SJCRH30 (cell line): ENCODE data around the gene VPS37B. TPM values are rescaled to one million over a fixed set of nuclear protein-coding genes. Genes with fewer than 3 reads are reported as not detected.
A peak's percentile ranks its signal among the peaks of the same experiment; 100 is the strongest.
"Not testable (repeated sequence)": the region's sequence is repeated elsewhere in the genome, so short reads cannot be mapped to it uniquely, and the experiment has no call there.

ENCODE experiments used
- DNase-seq, 2 experiments: peaks; one replicate each; pipeline ENCODE4 v3.0.0-alpha.2; 2015 to 2020
- H3K27ac ChIP-seq: fragments of 250-450 bp; sonication (Bioruptor Pico); 2 replicates; pipeline ENCODE4 v1.5.1; 2020; ENCODE audit warnings: mild to moderate bottlenecking, moderate library complexity
- H3K27me3 ChIP-seq: fragments of 250-450 bp; sonication (Bioruptor Pico); 2 replicates; pipeline ENCODE4 v1.5.1; 2020; ENCODE audit warnings: mild to moderate bottlenecking, moderate library complexity
- H3K36me3 ChIP-seq: fragments of 250-450 bp; sonication (Bioruptor Pico); 2 replicates; pipeline ENCODE4 v1.5.1; 2020; ENCODE audit warnings: mild to moderate bottlenecking, moderate library complexity
- H3K4me1 ChIP-seq: fragments of 250-450 bp; sonication (Bioruptor Pico); 2 replicates; pipeline ENCODE4 v1.5.1; 2020; ENCODE audit warnings: mild to moderate bottlenecking, moderate library complexity
- H3K4me3 ChIP-seq: fragments of 250-450 bp; sonication (Bioruptor Pico); 2 replicates; pipeline ENCODE4 v1.5.1; 2020; ENCODE audit warnings: mild to moderate bottlenecking, moderate library complexity
- H3K9me3 ChIP-seq: fragments of 250-450 bp; sonication (Bioruptor Pico); replicated peaks from 2 replicates; pipeline ENCODE4 v1.5.1; 2020; ENCODE audit warnings: mild to moderate bottlenecking, moderate library complexity
- total RNA-seq: library from RNA; depleted of rRNA; stranded (reverse); fragments of >200 nt; shearing (Covaris generic); gene quantifications from 2 replicates; pipeline ENCODE4 v1.2.3, GENCODE V29; 2014; rRNA removed

VPS37B gene, protein sequence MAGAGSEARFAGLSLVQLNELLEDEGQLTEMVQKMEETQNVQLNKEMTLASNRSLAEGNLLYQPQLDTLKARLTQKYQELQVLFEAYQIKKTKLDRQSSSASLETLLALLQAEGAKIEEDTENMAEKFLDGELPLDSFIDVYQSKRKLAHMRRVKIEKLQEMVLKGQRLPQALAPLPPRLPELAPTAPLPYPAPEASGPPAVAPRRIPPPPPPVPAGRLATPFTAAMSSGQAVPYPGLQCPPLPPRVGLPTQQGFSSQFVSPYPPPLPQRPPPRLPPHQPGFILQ
- 33.2 and 34.2 TPM in 2 replicates for total RNA-seq

DNA sequence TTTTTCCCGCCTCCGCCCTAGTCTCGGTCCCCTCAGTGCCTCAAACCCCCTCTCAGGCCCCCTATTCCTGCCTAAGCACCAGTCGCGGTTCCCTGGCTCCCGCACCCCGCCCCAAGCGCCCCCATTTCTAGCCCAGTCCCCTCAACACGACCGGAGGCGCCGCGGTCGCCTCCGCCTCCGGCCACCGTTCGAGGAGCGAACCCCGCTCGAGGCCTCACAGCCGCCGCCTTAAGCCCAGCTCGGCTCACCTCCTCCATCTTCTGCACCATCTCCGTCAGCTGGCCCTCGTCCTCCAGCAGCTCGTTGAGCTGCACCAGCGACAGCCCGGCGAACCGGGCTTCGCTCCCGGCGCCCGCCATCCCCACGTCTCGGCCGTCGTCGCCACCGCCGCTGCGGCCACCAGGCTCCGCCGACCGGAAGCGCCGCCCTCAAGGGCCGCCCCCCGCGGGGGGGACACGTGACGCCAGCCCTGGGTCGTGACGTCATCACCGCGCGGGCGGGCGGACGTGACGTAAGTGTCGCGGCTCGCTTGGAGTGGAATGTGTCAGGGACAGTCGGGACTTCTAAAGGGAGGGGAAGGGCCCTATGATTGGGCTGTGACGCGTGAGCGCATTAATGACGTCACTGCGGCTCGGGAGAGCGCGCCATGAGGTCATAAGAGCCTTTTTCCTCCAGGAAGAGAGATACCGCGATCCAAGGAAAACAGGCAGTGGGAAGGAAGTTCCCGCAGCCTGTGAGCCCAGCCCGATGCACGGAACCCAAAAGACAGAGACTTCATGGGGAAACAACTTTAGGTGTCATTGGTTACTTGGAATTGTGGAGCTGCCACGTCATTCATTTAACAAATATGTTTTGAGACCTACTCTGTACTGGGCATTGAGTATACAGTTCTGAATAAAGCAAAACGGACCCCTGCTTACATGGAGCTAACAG, at the start of gene VPS37B:
TSS of gene VPS37B (minus strand) at position 421 of the 933 bp plus-strand sequence. CDS start at position 359, 62 bp downstream.
- peaks cover 36% of the 10 kb centered on the region for H3K4me1 ChIP-seq
- H3K4me3 ChIP-seq: peak within 1 kb of the TSS; percentile 87
- peak; percentile 79 to 84 for DNase-seq
- H3K27me3 ChIP-seq: no peaks in the 10 kb centered on the region
- no peaks in the 10 kb centered on the region; the same call in 1 of the 2 replicates for H3K36me3 ChIP-seq
- H3K9me3 ChIP-seq: no peaks in the 10 kb centered on the region
- H3K27ac ChIP-seq: peak within 1 kb of the TSS; percentile 81

DNA sequence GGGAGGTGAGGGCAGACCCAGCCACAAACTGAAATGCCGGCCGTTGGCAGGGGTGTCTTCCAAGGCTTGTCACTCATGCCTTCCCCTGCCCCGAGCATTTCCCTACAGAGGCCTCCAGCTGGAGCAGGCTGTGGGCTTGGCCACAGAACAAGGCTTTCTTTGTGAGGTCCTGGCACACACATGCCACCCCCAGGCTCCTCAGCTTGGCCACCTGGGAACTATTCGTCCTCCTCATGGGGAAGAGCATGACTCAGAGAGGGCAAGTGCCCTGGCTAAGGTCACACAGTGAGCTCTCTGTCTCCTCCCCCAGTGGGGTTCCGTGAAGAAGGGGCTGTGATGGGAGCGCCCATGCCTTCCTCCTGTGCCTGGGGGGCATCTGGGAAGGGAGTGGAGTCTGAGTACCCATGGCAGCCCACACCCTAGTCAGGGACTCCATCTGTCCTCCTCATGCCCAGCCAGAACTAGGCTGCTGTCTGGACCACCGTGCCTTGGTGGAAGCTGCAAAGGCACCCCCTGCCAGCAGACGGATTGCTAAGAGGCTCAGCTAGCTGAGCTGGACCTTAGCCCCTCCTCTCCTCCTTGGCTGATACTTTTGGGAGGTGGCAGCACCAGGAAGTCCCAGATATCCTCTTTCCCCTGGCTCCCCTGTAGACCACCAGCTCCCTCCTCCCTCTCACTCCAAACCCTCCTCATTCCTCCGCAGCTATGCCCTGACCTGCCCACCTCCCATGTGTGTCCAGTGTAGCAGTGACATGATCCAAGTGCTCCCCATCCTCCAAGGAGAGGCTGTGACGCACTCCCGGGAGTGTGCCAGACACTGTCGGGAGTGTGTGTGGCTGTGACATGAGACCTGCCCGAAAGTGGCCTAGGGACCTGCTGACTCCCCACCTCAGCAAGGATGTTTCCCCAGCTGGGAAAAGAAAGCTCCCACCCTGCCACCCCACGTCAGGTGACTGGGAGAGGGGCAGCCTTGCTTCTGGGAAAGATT, 49.0 kb upstream of the VPS37B start:
- peak; percentile 73 to 79 for DNase-seq
- Histone ChIP-seq H3K4me1 (peaks cover 25% of the 10 kb centered on the region), H3K27ac (no peak overlapping the region), H3K36me3 (no peaks in the 10 kb centered on the region), H3K27me3 (no peaks in the 10 kb centered on the region), H3K4me3 (no peak overlapping the region), H3K9me3 (no peaks in the 10 kb centered on the region)

DNA sequence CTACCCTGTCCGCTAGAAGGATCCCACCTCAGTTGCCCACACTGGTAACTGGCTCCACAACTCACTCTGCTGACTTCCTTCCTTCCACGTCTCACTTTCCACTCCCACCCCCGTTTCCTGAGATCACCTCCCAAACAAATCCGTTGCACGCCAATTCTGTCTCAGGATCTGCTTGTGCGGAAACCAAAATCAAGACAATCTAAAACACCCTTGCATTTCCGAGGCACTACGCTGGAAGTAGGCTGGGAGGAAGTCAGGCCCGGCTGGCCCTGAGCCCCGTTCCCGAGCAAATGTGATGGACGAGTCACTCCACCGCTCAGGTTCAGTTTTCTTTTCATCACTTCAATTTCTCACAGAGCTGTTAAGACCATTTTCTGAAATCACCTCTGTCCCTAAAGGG, 47.3 kb upstream of the VPS37B start:
- Histone ChIP-seq H3K4me3 (no peak overlapping the region), H3K27me3 (no peaks in the 10 kb centered on the region), H3K27ac (no peak overlapping the region), H3K9me3 (no peaks in the 10 kb centered on the region), H3K4me1 (peaks cover 25% of the 10 kb centered on the region), H3K36me3 (no peaks in the 10 kb centered on the region)
- no peak for DNase-seq

DNA sequence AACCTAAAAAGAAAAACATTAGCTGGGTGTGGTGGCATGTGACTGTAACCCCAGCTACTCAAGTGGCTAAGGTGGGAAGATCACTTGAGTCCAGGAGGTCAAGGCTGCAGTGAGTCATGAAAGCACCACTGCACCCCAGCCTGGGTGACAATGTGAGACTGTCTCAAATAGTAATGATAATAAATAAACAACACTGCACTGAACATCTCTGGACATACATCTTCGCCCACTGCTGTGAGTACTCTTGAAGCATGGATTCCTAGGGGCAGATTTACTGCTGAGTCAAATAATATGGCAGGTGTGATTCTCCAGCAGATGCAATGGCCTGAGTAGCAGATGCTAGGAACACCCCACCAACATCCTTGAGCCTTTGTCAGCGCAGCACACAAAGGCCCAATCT, 46.7 kb upstream of the VPS37B start:
- Histone ChIP-seq H3K9me3 (no peaks in the 10 kb centered on the region), H3K27ac (no peak overlapping the region), H3K36me3 (no peaks in the 10 kb centered on the region), H3K4me1 (peaks cover 25% of the 10 kb centered on the region), H3K4me3 (no peak overlapping the region), H3K27me3 (no peaks in the 10 kb centered on the region)
- DNase-seq: peak in 1 of 2 experiments; percentile 19

DNA sequence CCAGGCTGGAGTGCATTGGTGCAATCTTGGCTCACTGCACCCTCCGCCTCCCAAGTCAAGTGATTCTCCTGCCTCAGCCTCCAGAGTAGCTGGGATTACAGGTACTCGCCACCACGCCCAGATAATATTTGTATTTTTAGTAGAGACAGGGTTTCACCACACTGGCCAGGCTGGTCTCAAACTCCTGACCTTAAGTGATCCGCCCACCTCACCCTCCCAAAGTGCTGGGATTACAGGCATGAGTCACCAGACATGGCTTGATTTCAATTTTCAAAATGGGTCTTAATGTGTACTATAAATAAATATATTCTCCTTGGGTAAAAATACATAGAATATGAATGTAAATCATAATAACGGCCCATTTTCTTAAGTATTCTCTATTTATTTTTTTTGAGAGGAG, 45.4 kb upstream of the VPS37B start:
- peaks cover 14% of the 10 kb centered on the region for H3K4me1 ChIP-seq
- not testable (repeated sequence) for H3K9me3 ChIP-seq, H3K27ac ChIP-seq, H3K27me3 ChIP-seq, H3K4me3 ChIP-seq, H3K36me3 ChIP-seq, DNase-seq

DNA sequence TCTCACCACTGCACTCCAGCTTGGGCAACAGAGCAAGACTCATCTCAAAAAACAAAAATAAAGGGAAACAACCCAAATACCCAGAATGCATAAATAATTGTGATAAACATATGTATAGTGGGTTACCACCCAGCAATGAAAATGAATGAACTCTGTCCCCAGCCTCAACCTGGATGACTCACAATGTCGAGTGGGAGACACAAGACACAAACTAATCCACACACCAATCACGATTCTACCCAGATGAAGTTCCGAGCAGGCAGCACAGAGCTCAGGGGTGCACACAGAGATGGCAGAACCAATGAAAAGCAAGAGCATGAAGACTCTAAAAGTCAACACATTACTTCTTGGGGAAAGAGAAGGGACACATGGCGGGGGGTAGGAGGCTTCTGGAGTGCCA, 43.2 kb upstream of the VPS37B start:
- Histone ChIP-seq H3K9me3 (no peaks in the 10 kb centered on the region), H3K27ac (no peak overlapping the region), H3K36me3 (no peaks in the 10 kb centered on the region)

DNA sequence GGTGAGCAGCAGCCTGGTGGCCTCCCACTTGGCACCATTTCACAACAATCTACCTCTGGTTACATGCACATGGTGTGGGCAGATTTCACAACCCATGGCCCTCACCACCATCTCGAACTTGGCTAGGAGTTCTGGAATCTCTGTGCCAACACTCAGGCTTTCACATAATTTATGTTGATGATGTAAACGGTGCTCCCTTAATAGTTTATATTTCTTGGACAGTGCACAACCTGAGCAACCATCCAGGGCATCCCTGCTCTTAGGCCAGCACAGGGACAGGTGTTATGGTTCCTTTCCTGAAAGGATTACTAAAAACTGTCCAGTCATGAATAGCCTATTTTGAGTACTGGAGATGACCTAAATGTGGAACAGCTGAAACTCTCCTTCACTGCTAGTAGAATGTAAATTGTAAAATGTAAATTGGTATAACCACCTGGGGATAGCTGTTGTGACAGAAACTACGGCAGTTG, 41.7 kb upstream of the VPS37B start:
- Histone ChIP-seq H3K36me3 (no peaks in the 10 kb centered on the region), H3K9me3 (no peaks in the 10 kb centered on the region), H3K4me3 (no peak overlapping the region), H3K27me3 (no peaks in the 10 kb centered on the region), H3K4me1 (peaks cover 8% of the 10 kb centered on the region; the same call in 1 of the 2 replicates), H3K27ac (no peak overlapping the region)
- DNase-seq: no peak

More for the DNA sequence above, 43.2 kb upstream of the VPS37B start:
- Histone ChIP-seq H3K4me1 (peaks cover 10% of the 10 kb centered on the region), H3K4me3 (no peak overlapping the region), H3K27me3 (no peaks in the 10 kb centered on the region)
- no peak for DNase-seq

DNA sequence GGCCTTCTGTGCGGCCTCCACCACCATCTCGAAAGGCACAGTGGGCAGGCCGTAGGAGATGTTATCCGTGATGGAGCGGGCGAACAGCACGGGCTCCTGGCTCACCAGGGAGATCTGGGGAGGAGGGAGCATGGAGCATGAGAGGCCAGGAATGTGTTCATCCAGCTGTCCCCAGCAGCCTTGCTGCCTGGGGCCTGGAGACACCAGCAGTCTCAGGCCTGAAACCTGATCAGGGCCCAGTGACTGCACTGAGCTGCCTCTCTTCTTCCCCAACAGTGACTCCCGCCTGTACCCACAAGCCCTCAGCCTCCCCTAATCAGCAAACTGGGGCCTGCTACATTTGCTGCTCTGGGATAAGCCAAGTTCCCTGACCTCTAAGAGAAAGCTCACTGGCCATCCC, 39.4 kb upstream of the VPS37B start:
- H3K36me3 ChIP-seq: no peaks in the 10 kb centered on the region
- no peaks in the 10 kb centered on the region for H3K9me3 ChIP-seq
- no peak overlapping the region for H3K4me3 ChIP-seq
- H3K27me3 ChIP-seq: no peaks in the 10 kb centered on the region
- H3K27ac ChIP-seq: peak overlapping the region; percentile 44
- peaks cover 8% of the 10 kb centered on the region; the same call in 1 of the 2 replicates for H3K4me1 ChIP-seq
- peak; percentile 85 to 92 for DNase-seq

DNA sequence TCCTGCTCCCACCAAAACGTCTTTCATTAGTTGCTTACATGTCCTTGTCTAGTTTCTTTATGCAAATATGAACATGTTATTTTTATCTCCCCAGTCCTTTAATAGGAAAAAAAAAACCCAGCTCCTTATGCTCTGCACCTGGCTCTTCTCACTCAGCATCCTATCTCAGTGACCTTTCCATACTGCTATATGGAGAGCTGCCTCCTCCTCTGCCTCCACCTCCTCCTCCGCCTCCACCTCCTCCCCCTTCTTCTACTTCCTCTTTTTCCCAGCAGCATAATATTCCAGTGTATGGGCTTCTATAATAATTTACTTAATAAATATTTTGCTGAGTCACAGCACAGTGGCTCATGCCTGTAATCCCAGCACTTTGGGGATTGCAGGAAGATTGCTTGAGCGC, 38.8 kb upstream of the VPS37B start:
- H3K4me3 ChIP-seq: no peak overlapping the region
- no peaks in the 10 kb centered on the region for H3K36me3 ChIP-seq
- H3K9me3 ChIP-seq: no peaks in the 10 kb centered on the region
- H3K4me1 ChIP-seq: peaks cover 12% of the 10 kb centered on the region; the same call in 1 of the 2 replicates
- H3K27me3 ChIP-seq: no peaks in the 10 kb centered on the region
- peak overlapping the region; percentile 44 for H3K27ac ChIP-seq
- DNase-seq: no peak

DNA sequence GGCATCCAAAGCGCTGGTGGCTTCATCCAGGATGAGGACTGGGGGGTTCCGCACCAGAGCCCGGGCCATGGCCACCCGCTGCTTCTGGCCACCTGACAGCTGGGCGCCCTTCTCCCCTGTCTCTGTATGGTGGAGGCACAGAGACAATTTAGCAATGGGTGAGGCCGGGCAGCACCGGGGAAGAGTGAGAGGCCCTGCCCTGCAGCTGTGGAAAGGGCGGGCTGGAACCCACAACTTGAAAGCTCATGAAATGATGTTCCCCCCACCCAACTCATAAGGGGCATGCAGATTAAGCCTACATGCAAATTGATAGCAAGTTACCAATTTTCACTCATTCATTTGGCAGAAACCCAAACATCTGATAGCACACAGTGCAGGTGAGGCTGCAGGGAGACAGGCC, 36.3 kb upstream of the VPS37B start:
- H3K9me3 ChIP-seq: no peaks in the 10 kb centered on the region
- H3K4me1 ChIP-seq: peaks cover 35% of the 10 kb centered on the region
- no peaks in the 10 kb centered on the region for H3K36me3 ChIP-seq
- no peak overlapping the region for H3K4me3 ChIP-seq
- no peak overlapping the region for H3K27ac ChIP-seq
- DNase-seq: no peak
- no peaks in the 10 kb centered on the region for H3K27me3 ChIP-seq

DNA sequence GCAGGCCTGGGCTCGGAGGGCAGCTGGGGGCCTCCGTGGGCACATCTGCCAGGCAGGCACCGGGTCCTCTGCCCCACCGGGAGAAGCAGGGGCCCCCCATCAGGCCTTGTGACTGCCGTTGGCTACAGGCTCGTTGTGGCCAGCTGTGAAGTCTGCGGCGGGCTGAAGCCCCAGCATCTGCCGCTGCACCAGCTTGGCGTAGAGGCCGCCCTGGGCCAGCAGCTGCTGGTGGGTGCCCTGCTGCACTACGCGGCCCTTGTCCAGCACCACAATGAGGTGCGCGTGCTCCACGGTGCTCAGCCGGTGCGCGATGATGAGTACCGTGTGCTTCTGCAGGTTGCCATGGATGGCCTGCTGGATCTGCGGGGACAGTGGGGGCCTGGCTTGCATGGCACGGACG, 33.9 kb upstream of the VPS37B start:
- H3K4me1 ChIP-seq: peaks cover 32% of the 10 kb centered on the region
- H3K9me3 ChIP-seq: no peaks in the 10 kb centered on the region
- no peak for DNase-seq
- peak overlapping the region; percentile 89; the same call in 1 of the 2 replicates for H3K27ac ChIP-seq
- no peaks in the 10 kb centered on the region for H3K36me3 ChIP-seq
- H3K4me3 ChIP-seq: no peak overlapping the region
- H3K27me3 ChIP-seq: no peaks in the 10 kb centered on the region

DNA sequence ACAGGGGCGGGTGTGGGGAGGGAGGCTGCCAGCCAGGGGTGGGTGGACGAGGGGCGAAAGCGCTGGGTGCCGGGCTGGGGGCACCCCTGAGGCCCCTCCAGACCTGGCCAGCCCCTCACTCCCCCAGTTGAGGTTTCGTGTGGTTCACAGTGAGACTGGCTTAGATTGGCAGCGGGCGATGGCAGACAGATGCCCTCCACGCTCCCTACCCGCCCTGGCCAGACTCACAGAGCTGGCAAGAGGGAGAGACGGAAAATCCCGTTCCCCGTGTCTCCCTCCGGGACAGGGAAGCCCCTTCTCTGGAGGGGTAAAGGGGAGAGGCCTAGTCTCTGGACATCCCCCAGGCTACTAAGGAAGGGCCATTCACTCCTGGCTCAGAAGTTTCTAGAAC, 33.2 kb upstream of the VPS37B start:
- H3K36me3 ChIP-seq: no peaks in the 10 kb centered on the region
- H3K27me3 ChIP-seq: no peaks in the 10 kb centered on the region
- no peak for DNase-seq
- no peaks in the 10 kb centered on the region for H3K9me3 ChIP-seq
- peaks cover 32% of the 10 kb centered on the region for H3K4me1 ChIP-seq
- no peak overlapping the region for H3K4me3 ChIP-seq
- peak overlapping the region; percentile 89 for H3K27ac ChIP-seq

DNA sequence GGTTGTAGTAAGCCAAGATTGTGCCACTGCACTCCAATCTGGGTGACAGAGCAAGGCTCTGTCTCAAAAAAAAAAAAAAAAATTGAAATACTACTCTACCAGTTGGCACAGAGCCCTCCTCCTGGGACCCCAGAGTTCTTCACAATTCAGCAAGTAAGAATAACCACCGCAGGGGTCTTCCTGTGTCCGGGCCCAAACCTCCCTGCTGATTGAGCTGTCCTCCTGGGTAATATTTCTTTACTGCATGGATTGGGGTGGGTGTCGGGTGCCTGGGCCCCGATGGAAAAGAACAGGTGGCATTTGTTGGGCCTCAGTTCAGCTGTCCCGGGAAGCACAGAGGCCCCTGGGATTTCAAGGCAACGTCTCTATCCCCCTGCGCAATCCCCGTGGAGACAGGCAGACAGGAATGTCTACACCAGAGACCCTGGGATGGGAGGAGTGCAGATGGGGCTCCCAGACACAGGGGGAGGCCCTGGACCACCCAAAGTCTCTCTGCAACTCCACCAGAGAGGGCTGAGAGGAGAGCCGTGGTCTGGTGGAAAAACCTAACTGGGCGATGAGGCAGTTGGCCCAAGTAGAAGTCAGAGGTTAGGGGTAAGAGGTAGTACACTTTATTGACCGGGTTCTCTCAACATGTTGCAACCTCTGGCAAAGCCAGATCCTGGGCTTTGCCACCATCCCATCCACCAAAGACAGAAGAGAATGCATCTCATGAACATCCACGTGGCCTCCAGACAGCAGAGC, 32.7 kb upstream of the VPS37B start:
- no peaks in the 10 kb centered on the region for H3K36me3 ChIP-seq
- H3K4me3 ChIP-seq: no peak overlapping the region
- H3K27me3 ChIP-seq: no peaks in the 10 kb centered on the region
- peak; percentile 98 for DNase-seq
- H3K4me1 ChIP-seq: peaks cover 32% of the 10 kb centered on the region
- peak overlapping the region; percentile 89 for H3K27ac ChIP-seq
- no peaks in the 10 kb centered on the region for H3K9me3 ChIP-seq
